ENCODE results near the gene USP3.

The USP3 gene
- 160 to 327 (median 203) reads per million in 4 donors for total RNA-seq

- DNase-seq = peak; percentile 86 to 94 (median 91)
Measured at GRCh38 chr15:63504247-63504978, at the start of gene USP3. Gene USP3, plus strand, starts transcription at chr15:63504593. Its CDS starts 147 bp downstream, at chr15:63504740.

- no peak for DNase-seq
Measured at GRCh38 chr15:63456258-63456657, 48.1 kb upstream of the USP3 start.

GRCh38 chr15:63457379-63457778 lies 47.0 kb upstream of the USP3 start:
- no peak for DNase-seq

- DNase-seq = no peak
Measured at GRCh38 chr15:63458026-63458425, 46.4 kb upstream of the USP3 start.

- no peak for DNase-seq
Measured at GRCh38 chr15:63458794-63459395, 45.5 kb upstream of the USP3 start.

GRCh38 chr15:63460210-63461155 lies 43.9 kb upstream of the USP3 start:
- no peak for DNase-seq

- no peak for DNase-seq
Measured at GRCh38 chr15:63461230-63461985, 43.0 kb upstream of the USP3 start.

- DNase-seq = no peak
Measured at GRCh38 chr15:63462088-63462487, 42.3 kb upstream of the USP3 start.

- no peak for DNase-seq
Measured at GRCh38 chr15:63463036-63463435, 41.4 kb upstream of the USP3 start.

- DNase-seq = no peak
Measured at GRCh38 chr15:63463793-63464192, 40.6 kb upstream of the USP3 start.

GRCh38 chr15:63465104-63465503 lies 39.3 kb upstream of the USP3 start:
- DNase-seq = no peak

GRCh38 chr15:63466378-63467192 lies 37.8 kb upstream of the USP3 start:
- DNase-seq = peak in 4 of 5 donors; percentile 25 to 79 (median 43)

- DNase-seq = peak in 1 of 5 donors; percentile 35
Measured at GRCh38 chr15:63469190-63469589, 35.2 kb upstream of the USP3 start.

GRCh38 chr15:63469984-63470383 lies 34.4 kb upstream of the USP3 start:
- no peak for DNase-seq

- DNase-seq = no peak
Measured at GRCh38 chr15:63473007-63473748, 31.2 kb upstream of the USP3 start.

GRCh38 chr15:63473749-63473998 lies 30.7 kb upstream of the USP3 start:
- no peak for DNase-seq

GRCh38 chr15:63473999-63474809 lies 30.2 kb upstream of the USP3 start:
- peak in 2 of 5 donors; percentile 40 to 45 for DNase-seq

- DNase-seq = no peak
Measured at GRCh38 chr15:63474810-63475316, 29.5 kb upstream of the USP3 start.

GRCh38 chr15:63475707-63476106 lies 28.7 kb upstream of the USP3 start:
- DNase-seq = no peak

GRCh38 chr15:63476229-63476632 lies 28.2 kb upstream of the USP3 start:
- no peak for DNase-seq
